GM23338 (cell line): ENCODE measurements around the gene OR10X1. TPM values are rescaled to one million over a fixed set of nuclear protein-coding genes. Genes with fewer than 3 reads are reported as not detected.

Experiments used
- ATAC-seq: fragments of 200-7000 bp; cut with Tn5 transposase; 3 replicates; pipeline ENCODE4 v1.9.1; 2020
- DNase-seq: peaks from one replicate; pipeline ENCODE4 v3.0.0-alpha.2; 2015; ENCODE audit warnings: low spot score
- H2AFZ ChIP-seq: fragments of 200-600 bp; sonication (generic); 2 replicates; pipeline ENCODE4 v1.8.0; 2016; ENCODE audit warnings: antibody characterized with exemption, mild to moderate bottlenecking, moderate library complexity
- H3F3A ChIP-seq: fragments of 200-600 bp; sonication (generic); replicated peaks from 2 replicates; pipeline ENCODE4 v1.8.0; 2017; ENCODE audit warnings: antibody characterized with exemption, mixed run types, low read depth
- H3K27ac ChIP-seq: fragments of 200-600 bp; sonication (generic); 2 replicates; pipeline ENCODE4 v1.6.1; 2016; ENCODE audit warnings: low read depth
- H3K27me3 ChIP-seq: fragments of 200-600 bp; sonication (generic); 2 replicates; pipeline ENCODE4 v1.8.0; 2016; ENCODE audit warnings: mild to moderate bottlenecking, mixed run types, moderate library complexity; ENCODE audit not compliant: insufficient read depth
- H3K36me3 ChIP-seq: fragments of 200-600 bp; sonication (generic); 2 replicates; pipeline ENCODE4 v1.8.0; 2016; ENCODE audit warnings: mild to moderate bottlenecking; ENCODE audit not compliant: insufficient read depth
- H3K4me1 ChIP-seq: fragments of 200-600 bp; sonication (generic); 2 replicates; pipeline ENCODE4 v1.8.0; 2016; ENCODE audit warnings: mild to moderate bottlenecking, moderate library complexity; ENCODE audit not compliant: insufficient read depth
- H3K4me2 ChIP-seq: fragments of 200-600 bp; sonication (generic); 2 replicates; pipeline ENCODE4 v1.7.1; 2017; ENCODE audit warnings: mixed run types
- H3K4me3 ChIP-seq: fragments of 200-600 bp; sonication (generic); 2 replicates; pipeline ENCODE4 v1.6.1; 2016; ENCODE audit warnings: mixed run types
- H3K79me2 ChIP-seq: fragments of 200-600 bp; sonication (generic); replicated peaks from 2 replicates; pipeline ENCODE4 v1.8.0; 2017; ENCODE audit warnings: mild to moderate bottlenecking; ENCODE audit not compliant: insufficient read depth
- H3K9me2 ChIP-seq: fragments of 200-600 bp; sonication (generic); 2 replicates; pipeline ENCODE4 v1.8.0; 2017; ENCODE audit not compliant: insufficient read depth
- H4K20me1 ChIP-seq: fragments of 200-600 bp; sonication (generic); replicated peaks from 2 replicates; pipeline ENCODE4 v1.8.0; 2017; ENCODE audit warnings: mild to moderate bottlenecking; ENCODE audit not compliant: insufficient read depth
- H3K27ac Mint-ChIP-seq: 2 replicates; pipeline ENCODE4 v1.8.0; 2020; ENCODE audit warnings: inconsistent platforms, mild to moderate bottlenecking, moderate library complexity, mixed read lengths
- H3K27me3 Mint-ChIP-seq: 3 replicates; pipeline ENCODE4 v1.8.0; 2022; ENCODE audit warnings: low read depth, mild to moderate bottlenecking, moderate library complexity, mixed read lengths, inconsistent platforms; ENCODE audit not compliant: insufficient read depth, poor library complexity
- H3K36me3 Mint-ChIP-seq: 3 replicates; pipeline ENCODE4 v1.8.0; 2021; ENCODE audit warnings: low read depth, mild to moderate bottlenecking, inconsistent platforms, moderate library complexity, mixed read lengths
- H3K4me1 Mint-ChIP-seq: 3 replicates; pipeline ENCODE4 v1.8.0; 2020; ENCODE audit warnings: mild to moderate bottlenecking, inconsistent platforms, mixed read lengths
- H3K4me3 Mint-ChIP-seq: 3 replicates; pipeline ENCODE4 v1.8.0; 2021; ENCODE audit warnings: moderate library complexity, mild to moderate bottlenecking, inconsistent platforms, mixed read lengths
- H3K9me3 Mint-ChIP-seq: 3 replicates; pipeline ENCODE4 v1.8.0; 2020; ENCODE audit warnings: moderate library complexity, mild to moderate bottlenecking, inconsistent platforms, mixed read lengths
- CREB1 ChIP-seq: fragments of 250-450 bp; sonication (Bioruptor Pico); IDR thresholded peaks from 2 replicates; pipeline ENCODE4 v1.5.0; 2020; ENCODE audit warnings: low read depth, mild to moderate bottlenecking, moderate library complexity
- EZH2 ChIP-seq: fragments of 200-600 bp; sonication (generic); IDR thresholded peaks from one replicate; pipeline ENCODE4 v1.8.0; 2017; ENCODE audit warnings: antibody characterized with exemption, mild to moderate bottlenecking, low read depth; ENCODE audit not compliant: unreplicated experiment
- EZH2phosphoT487 ChIP-seq: fragments of 200-600 bp; sonication (generic); IDR thresholded peaks from one replicate; pipeline ENCODE4 v1.8.1; 2018; ENCODE audit warnings: antibody characterized with exemption; ENCODE audit not compliant: unreplicated experiment
- POLR2AphosphoS5 ChIP-seq: IDR thresholded peaks from 2 replicates; pipeline ENCODE4 v1.6.1; 2016; ENCODE audit warnings: antibody characterized with exemption, low read depth
- STAT1 ChIP-seq: IDR thresholded peaks from one replicate; pipeline ENCODE4 v1.6.1; 2016; ENCODE audit warnings: antibody characterized with exemption; ENCODE audit not compliant: unreplicated experiment
- ZNF114 ChIP-seq: fragments of 250-450 bp; sonication (Bioruptor Pico); IDR thresholded peaks from 2 replicates; pipeline ENCODE4 v1.5.0; 2020; ENCODE audit warnings: mild to moderate bottlenecking, moderate library complexity
- ZNF331 ChIP-seq: fragments of 250-450 bp; sonication (Bioruptor Pico); IDR thresholded peaks from 2 replicates; pipeline ENCODE4 v1.5.0; 2020; ENCODE audit warnings: low read depth, mild to moderate bottlenecking, moderate library complexity
- ZNF462 ChIP-seq: fragments of 250-450 bp; sonication (Bioruptor Pico); IDR thresholded peaks from 2 replicates; pipeline ENCODE4 v1.5.0; 2020; ENCODE audit warnings: mild to moderate bottlenecking, moderate library complexity
- polyA plus RNA-seq: library from polyadenylated mRNA; unstranded; fragments of >200 nt; fragmentation: Nextera tagmentation; extraction: Ambion mirVana; gene quantifications from 2 replicates; pipeline ENCODE4 v1.2.1, GENCODE V29; 2016
- total RNA-seq: library from RNA; depleted of rRNA; stranded (reverse); fragments of >200 nt; shearing (Covaris generic); gene quantifications from 2 replicates; pipeline ENCODE4 v1.2.3, GENCODE V29; 2014
- TF ChIP-seq, protein P1 (sequence below): IDR thresholded peaks from one replicate; pipeline ENCODE4 v1.6.1; 2018; ENCODE audit warnings: antibody characterized with exemption; ENCODE audit not compliant: unreplicated experiment
- TF ChIP-seq, protein P2 (sequence below): IDR thresholded peaks from 2 replicates; pipeline ENCODE4 v1.6.1; 2016; ENCODE audit warnings: antibody characterized with exemption

Gene OR10X1
- total and polyA plus RNA-seq, 2 experiments from 2014 or later = not detected

GRCh38 chr1:158577561-158577960 lies 2.1 kb downstream of the OR10X1 start:
- Histone ChIP-seq H2AFZ (no peak overlapping the region), H3K36me3 (no peaks in the 10 kb centered on the region), H3K79me2 (no peaks in the 10 kb centered on the region), H3F3A (no peaks in the 10 kb centered on the region), H3K27ac (no peak overlapping the region), H3K4me1 (no peaks in the 10 kb centered on the region), H3K4me2 (no peak overlapping the region), H4K20me1 (no peaks in the 10 kb centered on the region), H3K9me2 (no peaks in the 10 kb centered on the region), H3K4me3 (no peak overlapping the region), H3K27me3 (no peaks in the 10 kb centered on the region)
- H3K4me3 Mint-ChIP-seq = no peak overlapping the region
- no peaks in the 10 kb centered on the region for H3K4me1 Mint-ChIP-seq
- no peak for DNase-seq
- H3K27me3 Mint-ChIP-seq = peaks cover 1% of the 10 kb centered on the region
- no peaks in the 10 kb centered on the region for H3K9me3 Mint-ChIP-seq
- no peak overlapping the region for H3K27ac Mint-ChIP-seq
- no peaks in the 10 kb centered on the region for H3K36me3 Mint-ChIP-seq
- TF ChIP-seq EZH2 (no peak), CREB1 (CRISPR knock-in tag) (no peak), STAT1 (no peak), ZNF331 (CRISPR knock-in tag) (no peak), POLR2AphosphoS5 (no peak), EZH2phosphoT487 (no peak), ZNF462 (CRISPR knock-in tag) (no peak), ZNF114 (no peak)
- TF ChIP-seq, protein P1, sequence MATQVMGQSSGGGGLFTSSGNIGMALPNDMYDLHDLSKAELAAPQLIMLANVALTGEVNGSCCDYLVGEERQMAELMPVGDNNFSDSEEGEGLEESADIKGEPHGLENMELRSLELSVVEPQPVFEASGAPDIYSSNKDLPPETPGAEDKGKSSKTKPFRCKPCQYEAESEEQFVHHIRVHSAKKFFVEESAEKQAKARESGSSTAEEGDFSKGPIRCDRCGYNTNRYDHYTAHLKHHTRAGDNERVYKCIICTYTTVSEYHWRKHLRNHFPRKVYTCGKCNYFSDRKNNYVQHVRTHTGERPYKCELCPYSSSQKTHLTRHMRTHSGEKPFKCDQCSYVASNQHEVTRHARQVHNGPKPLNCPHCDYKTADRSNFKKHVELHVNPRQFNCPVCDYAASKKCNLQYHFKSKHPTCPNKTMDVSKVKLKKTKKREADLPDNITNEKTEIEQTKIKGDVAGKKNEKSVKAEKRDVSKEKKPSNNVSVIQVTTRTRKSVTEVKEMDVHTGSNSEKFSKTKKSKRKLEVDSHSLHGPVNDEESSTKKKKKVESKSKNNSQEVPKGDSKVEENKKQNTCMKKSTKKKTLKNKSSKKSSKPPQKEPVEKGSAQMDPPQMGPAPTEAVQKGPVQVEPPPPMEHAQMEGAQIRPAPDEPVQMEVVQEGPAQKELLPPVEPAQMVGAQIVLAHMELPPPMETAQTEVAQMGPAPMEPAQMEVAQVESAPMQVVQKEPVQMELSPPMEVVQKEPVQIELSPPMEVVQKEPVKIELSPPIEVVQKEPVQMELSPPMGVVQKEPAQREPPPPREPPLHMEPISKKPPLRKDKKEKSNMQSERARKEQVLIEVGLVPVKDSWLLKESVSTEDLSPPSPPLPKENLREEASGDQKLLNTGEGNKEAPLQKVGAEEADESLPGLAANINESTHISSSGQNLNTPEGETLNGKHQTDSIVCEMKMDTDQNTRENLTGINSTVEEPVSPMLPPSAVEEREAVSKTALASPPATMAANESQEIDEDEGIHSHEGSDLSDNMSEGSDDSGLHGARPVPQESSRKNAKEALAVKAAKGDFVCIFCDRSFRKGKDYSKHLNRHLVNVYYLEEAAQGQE = no peak
- TF ChIP-seq, protein P2, sequence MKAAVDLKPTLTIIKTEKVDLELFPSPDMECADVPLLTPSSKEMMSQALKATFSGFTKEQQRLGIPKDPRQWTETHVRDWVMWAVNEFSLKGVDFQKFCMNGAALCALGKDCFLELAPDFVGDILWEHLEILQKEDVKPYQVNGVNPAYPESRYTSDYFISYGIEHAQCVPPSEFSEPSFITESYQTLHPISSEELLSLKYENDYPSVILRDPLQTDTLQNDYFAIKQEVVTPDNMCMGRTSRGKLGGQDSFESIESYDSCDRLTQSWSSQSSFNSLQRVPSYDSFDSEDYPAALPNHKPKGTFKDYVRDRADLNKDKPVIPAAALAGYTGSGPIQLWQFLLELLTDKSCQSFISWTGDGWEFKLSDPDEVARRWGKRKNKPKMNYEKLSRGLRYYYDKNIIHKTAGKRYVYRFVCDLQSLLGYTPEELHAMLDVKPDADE = no peak
- ATAC-seq = no peak
